ENCODE measurements around the gene STARD3.

The STARD3 gene

GRCh38 chr17:39660397-39661385 lies 23.7 kb downstream of the STARD3 start:
- DNase-seq (ENCODE audit: low read depth): no peak

GRCh38 chr17:39661744-39662541 lies 25.0 kb downstream of the STARD3 start:
- no peak for DNase-seq (ENCODE audit: low read depth)

GRCh38 chr17:39662551-39663339 lies 25.8 kb downstream of the STARD3 start:
- DNase-seq (ENCODE audit: low read depth): no peak

- DNase-seq (ENCODE audit: low read depth): no peak
These were observed 26.4 kb downstream of the STARD3 start for GRCh38 chr17:39663340-39663687.

- no peak for DNase-seq (ENCODE audit: low read depth)
These were observed 27.0 kb downstream of the STARD3 start for GRCh38 chr17:39663688-39664580.

GRCh38 chr17:39664581-39665561 lies 27.9 kb downstream of the STARD3 start, which contains the start of gene TCAP:
Gene TCAP (plus strand): TSS chr17:39665349. CDS start chr17:39665360, 11 bp downstream.
- no peak for DNase-seq (ENCODE audit: low read depth)

GRCh38 chr17:39665642-39666224 lies 28.8 kb downstream of the STARD3 start:
- no peak for DNase-seq (ENCODE audit: low read depth)

GRCh38 chr17:39666231-39666600 lies 29.3 kb downstream of the STARD3 start:
- DNase-seq (ENCODE audit: low read depth): no peak

GRCh38 chr17:39666601-39667261 lies 29.8 kb downstream of the STARD3 start:
- DNase-seq (ENCODE audit: low read depth): no peak

- no peak for DNase-seq (ENCODE audit: low read depth)
These were observed 30.5 kb downstream of the STARD3 start for GRCh38 chr17:39667262-39667944.

GRCh38 chr17:39667945-39668924 lies 31.3 kb downstream of the STARD3 start, which contains the start of gene PNMT:
Gene PNMT (plus strand): TSS chr17:39668453. CDS start chr17:39668476, 23 bp downstream.
- peak; percentile 16 for DNase-seq (ENCODE audit: low read depth)

- DNase-seq (ENCODE audit: low read depth): no peak
These were observed 33.2 kb downstream of the STARD3 start for GRCh38 chr17:39669897-39670735.

- DNase-seq (ENCODE audit: low read depth): no peak
These were observed 33.8 kb downstream of the STARD3 start for GRCh38 chr17:39670746-39671145.

- no peak for DNase-seq (ENCODE audit: low read depth)
These were observed 34.9 kb downstream of the STARD3 start for GRCh38 chr17:39671651-39672521.

All from fibroblast of the conjunctiva (primary cell).